NCI-H82 (cell line): ENCODE measurements around the gene GDPD4.

Experiments
- DNase-seq: peaks from one replicate; lab custom pipeline; 2025; lab: John Stamatoyannopoulos, UW

GDPD4 gene

DNA sequence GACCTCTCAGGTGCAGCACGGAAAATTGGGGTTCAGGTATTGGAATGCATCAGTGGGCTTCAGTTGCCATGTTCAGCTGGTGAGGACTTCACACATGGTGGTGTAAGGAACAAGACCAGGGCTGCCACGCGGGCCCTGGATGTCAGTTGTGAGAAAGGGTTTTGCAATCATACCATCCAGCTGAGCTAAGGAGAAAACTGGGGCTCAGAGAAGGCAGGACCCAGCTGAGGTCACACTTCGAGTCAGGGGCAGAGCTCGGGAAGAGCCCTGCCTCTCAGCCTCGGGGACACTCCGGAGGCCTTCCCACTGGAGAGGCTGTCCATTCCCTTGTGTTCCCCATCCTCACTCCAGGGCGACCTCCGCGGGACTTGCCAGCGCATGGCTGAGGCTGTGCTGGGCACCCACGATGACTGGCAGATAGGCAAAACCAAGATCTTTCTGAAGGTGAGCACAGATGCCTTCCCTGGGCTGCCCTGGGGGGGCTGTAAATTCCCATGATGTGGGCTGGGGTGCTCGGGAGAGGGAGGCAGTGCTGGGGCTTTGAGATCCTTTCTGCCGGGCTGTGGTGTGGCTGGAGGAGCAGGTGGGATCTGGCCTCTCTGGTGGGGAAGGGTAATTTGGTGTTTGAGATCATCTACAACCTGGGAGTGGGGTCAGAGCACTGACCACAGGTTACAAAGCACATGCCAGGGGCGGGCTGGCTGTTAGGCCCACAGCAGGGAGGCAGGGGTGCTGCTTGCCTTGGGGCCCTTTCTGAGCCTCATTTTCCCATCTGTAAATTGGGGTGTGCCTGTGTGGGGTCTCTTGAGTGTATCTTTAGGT, 126.3 kb downstream of the GDPD4 start:
- DNase-seq = no peak

DNA sequence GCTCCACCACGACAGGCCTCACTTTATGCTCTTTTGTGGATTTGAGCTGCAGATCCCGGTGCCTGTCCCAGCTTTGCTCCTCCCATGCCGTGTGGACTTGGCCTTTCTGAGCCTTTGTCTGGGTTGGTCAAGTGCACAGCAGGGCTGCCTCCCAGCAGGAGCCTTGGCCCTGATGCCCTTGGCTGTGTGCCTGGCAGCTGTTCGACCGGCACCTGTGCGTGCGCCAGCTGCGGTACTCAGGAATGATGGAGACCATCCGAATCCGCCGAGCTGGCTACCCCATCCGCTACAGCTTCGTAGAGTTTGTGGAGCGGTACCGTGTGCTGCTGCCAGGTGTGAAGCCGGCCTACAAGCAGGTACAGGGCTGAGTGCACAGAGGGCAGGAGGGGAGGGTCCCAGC, 126.9 kb downstream of the GDPD4 start:
- DNase-seq = no peak

DNA sequence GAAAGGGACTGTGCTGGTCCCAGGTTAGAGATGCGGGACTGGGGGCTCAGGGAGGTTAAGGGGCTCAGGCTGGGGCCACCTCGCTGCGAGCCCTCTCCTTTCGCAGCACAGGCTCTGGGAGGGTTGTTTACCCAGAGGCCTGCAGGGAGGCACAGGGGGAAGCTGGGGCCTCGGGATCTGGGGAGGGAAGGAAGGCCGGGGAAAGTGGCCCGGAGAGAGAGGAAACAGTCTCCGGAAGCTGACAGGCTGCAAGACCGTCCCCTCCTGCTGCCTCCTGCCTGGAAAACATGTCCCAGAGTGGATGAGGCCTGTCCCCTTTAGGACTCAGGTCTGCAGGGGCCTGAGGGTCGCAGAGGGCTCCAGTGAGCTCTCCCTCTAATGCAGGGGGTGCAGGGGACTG, 128.0 kb downstream of the GDPD4 start:
- DNase-seq = no peak

DNA sequence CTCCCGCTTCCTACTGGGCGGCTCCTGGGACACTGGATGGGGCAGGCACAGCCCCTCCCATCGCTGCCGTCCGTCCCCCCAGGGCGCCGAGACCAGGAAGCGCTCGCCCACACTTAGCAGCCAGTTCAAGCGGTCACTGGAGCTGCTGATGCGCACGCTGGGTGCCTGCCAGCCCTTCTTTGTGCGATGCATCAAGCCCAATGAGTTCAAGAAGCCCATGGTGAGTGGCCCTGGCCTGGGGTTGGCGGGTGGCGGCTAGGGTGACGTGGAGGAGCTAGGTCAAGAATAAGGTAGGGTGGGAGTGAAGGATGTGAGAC, 128.9 kb downstream of the GDPD4 start:
- DNase-seq = no peak

DNA sequence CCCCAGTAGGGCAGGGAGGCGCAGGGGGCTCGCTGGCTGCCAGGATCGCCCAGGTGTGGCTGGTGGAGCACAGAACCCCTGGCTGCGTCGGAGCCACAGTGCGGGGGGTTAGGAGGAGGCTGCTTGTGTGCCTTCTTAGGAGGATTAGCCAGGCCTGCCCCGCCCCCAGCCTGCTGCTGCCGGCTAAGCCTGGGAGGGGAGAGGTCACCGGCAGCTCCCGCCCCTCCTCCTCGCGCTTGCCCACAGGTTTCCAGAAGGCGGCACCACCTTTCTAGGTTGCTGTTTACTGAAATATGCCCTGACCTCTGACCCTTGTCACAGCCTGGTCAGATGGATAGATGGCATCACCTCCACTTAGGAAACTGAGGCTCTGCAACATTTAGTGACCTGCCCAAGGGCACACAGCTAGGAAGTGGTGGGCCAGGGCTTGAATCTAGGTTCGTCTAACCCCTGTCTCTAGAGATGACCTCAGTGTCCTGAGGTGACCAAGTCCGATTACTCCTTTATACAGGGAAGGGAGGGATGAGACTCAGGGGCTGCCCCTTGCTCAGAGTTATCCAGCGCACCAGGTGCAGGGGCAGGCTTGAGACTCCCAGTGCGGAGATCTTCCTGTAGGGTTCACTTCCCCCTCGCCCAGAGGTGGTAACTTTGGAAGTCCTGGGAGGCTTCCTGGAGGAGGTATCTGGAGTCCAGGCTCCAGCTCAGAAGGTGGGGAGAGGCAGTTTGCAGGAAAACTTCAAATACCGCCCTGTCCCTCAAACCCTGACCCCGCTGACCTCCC, 129.4 kb downstream of the GDPD4 start:
- DNase-seq = peak; percentile 93

DNA sequence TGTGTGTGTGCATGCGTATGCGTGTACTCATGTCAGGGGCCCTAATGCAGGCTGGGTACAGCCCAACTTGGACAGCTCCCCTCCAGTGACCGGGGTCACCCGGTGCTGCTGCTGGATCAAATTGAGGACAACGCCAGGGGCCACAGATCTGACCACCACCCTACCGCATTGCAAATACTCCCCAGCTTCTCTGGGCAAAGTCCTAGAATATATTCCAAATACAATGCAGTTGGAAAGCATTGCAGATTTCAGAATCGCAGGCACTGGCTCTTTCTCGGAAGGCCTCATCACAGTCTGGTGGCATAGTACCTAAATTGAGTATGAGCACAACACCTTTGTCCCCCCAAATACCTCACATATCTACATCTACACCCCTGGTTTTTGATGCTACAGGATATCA, 130.2 kb downstream of the GDPD4 start:
- DNase-seq = no peak

DNA sequence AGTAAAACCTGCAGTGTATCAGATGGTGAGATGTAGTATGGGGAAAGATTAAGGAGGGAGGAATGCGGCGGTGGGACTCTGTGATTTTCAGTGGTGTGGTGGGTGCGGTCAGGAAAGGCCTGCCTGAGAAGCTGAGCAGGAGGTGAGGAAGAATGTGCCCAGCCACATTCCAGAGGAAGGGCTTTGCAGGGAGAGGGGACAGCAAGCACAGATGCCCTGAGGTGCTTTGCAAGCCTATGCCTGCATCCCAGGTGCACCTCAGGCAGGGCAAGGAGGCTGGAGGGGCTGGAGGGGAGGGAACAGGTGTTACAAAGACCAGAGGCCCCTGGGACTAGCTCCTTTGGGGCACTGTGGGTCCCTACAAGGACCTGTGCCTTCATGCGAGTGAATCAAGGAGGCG, 131.4 kb downstream of the GDPD4 start:
- no peak for DNase-seq

DNA sequence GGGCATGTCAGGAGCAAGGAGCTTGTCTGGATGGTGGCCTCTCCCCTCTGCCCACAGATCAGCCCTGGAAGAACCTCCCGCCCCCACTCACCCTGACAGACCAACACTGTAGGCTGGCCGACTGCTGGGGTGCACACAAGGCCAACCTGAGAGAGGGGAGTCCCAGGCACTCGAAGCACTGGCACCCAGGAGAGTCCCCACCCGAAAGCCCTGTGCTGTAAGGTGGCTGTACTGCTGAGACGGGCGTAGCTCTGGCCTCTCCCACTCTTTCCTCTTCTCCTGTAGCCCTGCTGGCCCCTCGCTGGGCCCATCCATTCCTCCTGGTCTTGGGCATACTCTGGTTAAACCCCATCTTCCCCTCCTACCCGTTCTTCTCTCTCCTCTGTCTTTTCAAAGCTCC, 133.7 kb downstream of the GDPD4 start:
- no peak for DNase-seq

DNA sequence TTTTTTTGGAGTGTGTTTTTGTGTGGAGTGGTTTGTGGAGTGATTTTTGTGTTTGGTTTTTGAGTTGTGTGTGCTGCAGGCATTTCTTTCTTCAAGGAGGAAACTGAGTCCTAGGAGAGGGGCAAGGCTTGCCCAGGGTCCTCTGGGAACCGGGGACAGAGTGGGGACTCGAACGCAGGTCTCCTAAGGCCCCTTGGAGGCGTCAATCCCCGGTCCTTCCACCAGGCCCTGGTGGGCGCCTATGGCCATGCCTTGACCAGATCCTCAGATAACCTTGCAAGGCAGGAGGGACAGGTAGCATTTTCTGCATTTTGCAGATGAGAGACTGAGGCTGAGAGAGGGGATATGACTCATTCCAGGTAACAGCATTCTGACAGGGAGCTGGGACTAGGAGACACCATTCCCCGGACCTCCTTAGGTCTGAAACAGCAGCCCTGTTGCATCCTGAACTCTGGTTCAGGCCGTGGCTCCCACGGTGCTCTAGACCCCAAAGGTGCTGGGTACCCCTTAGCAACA, 134.3 kb downstream of the GDPD4 start:
- DNase-seq = no peak
